GM19043 (cell line): Measurements from ENCODE around the gene GLIS1.

Experiments
- ATAC-seq: cut with Tn5 transposase; IDR thresholded peaks from one replicate; pipeline ENCODE4 v1.9.1; 2021; ENCODE audit warnings: low read depth; ENCODE audit not compliant: unreplicated experiment

The GLIS1 gene

DNA sequence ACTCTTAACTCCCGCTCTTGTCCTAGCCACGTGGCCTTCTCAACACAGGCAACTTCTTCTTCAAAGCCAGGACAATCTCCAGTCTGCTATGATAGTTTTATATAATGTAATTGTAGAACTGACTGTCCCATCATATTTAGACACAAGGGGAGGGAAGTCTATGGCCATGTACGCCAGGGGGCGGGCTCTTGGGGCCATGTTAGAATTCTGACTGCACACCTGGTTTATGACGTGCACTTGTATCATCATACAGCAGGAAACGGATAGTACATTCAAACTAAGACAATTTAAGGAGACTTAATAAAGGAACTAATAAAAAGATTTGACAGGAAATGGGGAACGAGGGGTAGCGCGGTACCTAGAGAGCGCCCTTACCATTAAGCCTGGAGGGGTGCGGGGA lies 258.3 kb downstream of the GLIS1 start:
- no peak for ATAC-seq

DNA sequence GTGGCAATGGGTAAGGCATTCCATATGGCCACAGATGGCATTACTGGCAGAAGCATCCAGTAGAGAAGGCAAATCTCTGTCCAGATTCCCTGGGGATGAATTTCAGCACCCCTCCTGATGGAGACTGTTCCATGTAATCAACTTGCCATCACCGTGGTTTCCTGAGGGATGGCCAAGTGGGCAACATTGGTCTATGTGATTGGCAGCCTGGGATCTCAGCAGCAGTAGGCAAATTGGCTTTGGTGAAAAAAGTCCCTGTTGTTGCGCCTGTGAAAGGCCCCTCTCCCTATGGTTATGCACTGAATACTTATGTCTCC lies 260.5 kb downstream of the GLIS1 start:
- ATAC-seq = no peak

DNA sequence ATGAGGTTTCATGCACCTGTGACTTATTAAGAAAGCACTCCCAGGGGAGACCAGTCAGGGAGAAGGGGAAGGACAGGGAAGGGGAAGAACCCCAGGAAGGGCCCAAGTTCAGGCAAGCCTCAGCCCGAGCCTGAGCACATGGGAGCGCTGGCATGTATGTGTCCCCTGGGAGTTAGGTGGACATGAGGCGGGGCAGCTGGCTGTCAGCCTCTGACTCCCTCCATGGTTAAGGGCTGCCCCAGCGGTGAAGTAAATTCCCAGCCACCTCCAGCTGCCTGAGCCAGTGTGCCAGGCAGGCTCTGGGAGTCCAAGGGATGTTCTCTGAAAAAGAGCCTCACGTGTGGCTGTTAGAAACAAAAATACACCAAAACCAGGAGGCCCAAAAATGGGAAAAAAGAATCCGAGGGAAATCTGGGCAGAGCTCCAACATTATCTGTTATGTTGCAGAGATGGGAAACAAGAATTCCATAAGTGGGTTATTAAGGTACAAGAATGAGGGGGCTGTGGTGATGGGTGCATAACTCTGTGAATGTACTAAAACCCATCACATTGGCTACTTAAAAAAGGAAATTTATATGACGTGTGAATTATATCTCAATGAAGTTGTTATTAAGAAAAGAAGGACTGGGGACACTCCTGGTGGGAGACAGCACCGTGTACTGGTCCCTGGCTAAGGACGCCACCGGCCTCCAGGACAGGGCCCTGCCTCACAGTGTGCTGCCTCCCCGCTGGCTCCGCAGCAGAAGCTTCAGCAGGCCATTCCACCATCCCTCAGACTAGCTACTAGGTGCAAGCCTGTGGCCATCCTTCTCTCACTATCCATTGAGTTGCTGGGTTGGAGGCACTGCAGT lies 261.1 kb downstream of the GLIS1 start:
- no peak for ATAC-seq

DNA sequence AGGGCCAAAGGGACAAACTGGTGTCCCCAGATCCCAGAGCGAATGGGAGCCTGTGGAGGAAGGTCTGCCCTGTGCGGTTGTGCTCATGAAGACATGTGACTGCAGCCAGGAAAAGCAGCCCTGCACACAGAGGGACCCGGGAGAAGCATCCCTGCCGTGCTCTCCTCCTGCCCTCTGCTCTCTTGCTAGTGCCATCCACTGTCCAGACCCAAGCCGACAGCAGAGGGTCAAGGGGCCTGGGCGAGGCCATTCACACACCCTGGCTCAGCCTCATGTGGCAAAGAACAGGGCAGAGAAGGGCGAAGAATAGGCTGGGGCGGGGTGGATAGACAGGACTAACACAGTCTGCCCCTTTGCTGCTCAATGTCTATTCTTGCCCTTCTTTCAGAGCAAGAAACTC lies 262.4 kb downstream of the GLIS1 start:
- ATAC-seq = no peak

DNA sequence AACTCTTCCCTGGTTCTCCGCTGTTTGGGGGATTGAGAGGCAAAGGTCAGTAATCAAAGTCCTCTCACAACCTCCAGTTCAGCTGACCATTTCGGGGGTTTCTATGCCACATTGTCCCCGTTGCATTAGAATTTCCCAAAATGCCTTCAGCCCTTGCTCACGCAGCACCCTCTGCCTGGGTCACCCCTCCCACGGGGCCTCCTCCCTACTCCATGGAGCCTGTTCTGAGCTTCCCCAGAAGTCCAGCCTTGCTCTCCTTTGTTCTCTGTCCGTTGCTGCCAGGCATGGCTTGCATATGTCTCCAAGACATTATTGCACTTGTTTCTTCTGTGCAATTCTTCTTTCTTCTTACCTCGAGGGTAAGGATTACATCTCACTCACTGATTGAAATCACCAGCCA lies 263.3 kb downstream of the GLIS1 start:
- ATAC-seq = no peak

DNA sequence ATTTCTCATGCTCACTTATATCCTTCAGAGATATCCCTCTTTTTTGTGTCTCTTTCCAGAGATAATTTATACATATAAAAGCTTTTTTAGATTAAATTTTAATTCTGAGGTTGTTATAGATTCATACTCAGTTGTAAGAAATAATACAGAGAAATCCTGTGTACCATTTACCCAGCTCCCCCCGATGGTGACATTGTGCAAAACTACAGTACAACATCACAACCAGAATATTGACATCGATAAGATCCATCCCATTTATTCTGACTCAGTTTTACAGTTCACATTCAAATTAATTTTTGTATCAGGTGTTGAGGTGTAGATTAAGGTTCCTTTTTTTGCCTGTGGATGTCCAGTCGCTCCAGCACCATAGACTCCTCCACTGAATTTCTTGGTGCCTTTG lies 265.5 kb downstream of the GLIS1 start:
- no peak for ATAC-seq

DNA sequence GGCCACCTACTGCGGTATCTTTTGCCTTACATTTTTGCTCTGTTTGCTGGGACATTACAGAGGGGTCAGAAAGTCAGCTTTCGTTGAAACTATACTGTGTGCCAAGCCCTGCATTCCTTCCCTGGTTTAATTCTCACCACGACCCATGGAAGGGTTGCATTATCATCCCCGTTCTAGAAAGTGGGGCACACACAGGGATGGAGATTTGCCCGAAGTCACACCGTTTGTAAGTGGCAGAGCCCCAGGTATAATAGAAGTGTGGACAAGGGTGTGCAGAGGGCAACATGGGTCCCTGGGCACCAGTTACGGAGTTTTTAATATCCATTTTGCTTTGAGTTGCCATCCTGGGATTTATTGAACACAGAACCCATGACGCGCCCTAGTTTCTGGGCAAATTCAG lies 268.0 kb downstream of the GLIS1 start:
- ATAC-seq = no peak

DNA sequence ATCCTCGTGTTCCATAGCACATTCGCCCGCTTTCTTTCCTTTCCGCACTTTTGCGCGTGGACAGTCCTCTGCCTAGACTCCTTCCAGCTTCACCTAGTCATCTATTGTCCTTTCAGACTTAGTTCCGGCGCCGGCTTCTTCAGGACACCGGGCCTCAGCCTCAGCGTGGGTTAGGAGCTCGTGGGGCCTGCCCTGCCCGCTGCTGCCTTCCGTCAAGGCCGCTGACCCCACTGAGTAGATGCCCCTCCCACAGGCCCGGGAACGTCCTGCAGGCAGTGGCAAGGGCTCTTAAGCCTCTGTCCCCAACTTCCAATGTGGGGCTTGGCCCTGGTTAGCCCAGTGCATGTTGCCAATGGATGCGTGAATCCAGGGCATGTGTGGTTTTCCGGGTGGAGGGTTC lies 268.4 kb downstream of the GLIS1 start:
- no peak for ATAC-seq

DNA sequence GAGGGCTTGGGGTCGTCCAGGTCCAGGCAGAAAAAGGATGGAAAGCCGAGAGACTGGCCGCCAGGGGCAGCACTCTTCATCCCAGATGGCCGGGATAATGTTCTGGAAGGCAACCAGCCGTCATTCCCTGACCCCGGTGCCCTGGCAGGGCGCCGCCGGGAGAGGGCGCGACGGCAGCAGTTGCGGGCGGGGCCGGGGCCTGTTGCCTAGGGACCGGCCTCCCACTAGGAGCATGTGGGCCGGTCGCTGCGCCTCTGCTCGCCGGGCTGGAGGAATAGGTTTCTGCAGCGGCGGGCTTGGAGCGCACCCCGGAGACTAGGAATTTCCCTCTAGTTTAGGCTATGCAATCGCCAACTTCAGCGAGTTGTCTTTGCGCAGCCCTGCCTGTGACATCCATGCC lies 268.8 kb downstream of the GLIS1 start:
- no peak for ATAC-seq

DNA sequence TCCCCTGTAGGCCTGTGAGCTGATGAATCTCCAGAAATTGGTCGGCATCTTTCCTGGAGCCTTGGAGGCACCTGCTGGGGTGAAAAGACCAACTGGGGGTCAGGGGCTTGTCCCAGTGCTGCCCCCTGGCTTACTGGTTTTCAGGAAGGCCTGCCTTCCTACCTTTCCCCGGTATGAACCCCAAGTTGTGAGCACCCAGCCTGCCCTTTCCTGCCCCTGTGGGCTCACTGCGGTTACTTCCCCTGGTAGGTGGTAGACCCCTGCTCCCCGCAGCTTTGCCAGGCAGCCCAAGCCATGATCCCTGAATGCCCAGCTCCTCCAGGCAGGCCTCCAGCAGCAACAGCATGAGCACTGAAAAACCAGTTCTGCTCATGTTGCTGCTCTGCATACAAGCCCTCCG lies 269.6 kb downstream of the GLIS1 start:
- no peak for ATAC-seq

DNA sequence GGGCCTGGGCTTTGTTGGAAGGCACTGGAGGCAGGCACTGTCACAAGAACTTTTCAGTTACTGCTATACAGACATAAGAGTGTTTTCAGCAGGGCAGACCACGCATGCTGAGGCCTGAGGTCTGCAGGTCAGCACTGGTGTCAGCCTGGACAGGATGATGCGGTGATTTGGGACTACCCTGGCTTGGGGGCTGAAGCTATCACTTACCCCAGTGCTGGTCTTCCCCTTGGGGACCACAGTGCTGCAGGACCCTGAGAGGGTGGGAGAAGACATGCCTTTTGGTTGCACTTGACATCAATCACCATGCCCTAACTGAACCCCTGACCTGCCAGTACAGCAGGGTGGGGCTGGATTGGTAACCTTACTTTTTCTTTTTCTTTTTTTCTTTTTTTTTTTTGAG lies 270.6 kb downstream of the GLIS1 start:
- ATAC-seq = no peak

DNA sequence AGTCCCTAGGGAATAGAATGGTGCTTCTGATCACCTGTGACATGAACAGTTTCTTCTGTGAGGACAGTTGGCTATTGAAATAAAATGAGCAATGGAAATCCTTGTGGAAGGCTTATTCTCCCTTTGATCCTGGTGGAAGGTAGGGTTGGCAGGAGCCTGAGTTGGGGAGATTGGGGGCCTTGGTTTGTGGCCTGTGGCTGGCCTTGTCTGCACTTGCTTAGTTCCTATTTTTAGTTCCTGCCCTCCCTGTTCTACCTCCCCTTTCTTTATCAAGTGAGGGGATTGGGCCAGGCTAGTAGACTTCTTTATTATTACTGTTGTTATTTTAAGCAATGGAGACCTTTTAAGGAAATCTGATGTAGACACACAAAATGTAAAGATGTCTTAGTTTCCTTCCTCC lies 271.6 kb downstream of the GLIS1 start:
- ATAC-seq = no peak

DNA sequence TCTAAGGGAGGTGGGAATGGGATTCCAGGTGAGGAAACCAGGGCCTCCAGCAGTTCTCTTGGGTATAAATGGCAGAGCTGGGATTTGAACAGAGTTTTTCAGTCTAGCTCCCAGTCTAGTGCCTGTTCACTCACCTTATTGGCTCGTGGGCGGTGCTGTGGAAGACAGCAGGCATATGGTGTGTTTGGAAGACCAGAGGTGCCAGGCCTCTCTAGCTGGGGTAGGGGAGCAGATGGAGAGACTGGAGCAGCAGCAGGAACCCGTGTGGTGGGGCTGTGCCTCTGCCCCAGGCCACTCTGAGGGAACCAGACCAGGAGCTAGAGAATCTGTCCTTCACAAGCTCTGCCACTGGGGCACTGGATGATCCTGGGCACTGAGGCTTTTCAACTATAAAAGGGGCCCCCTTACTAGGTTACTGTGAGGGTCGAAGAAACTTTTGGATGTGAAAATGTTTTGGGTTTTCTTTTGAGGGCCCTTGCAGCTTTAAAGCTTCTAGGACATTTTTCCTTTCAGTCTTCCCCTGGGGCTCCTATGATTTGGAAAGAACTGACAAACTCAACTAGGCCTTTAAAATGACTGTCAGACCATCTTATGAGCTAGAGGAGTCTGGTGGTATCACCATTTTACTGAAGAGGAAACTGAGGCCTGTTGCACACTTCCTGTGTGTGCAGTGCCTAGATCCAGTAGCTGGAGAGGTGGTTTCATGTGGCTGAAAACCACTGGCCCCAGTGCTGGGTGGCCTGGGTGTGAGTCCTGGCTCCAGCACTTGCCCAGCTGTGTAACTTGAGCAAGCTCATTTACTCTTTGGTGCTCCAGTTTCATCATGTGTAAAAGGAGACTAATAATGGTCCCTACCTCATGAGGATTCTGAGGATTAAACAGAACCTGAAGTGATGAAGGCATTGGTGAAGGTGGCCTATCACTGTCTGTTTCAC lies 273.7 kb downstream of the GLIS1 start:
- ATAC-seq = no peak

DNA sequence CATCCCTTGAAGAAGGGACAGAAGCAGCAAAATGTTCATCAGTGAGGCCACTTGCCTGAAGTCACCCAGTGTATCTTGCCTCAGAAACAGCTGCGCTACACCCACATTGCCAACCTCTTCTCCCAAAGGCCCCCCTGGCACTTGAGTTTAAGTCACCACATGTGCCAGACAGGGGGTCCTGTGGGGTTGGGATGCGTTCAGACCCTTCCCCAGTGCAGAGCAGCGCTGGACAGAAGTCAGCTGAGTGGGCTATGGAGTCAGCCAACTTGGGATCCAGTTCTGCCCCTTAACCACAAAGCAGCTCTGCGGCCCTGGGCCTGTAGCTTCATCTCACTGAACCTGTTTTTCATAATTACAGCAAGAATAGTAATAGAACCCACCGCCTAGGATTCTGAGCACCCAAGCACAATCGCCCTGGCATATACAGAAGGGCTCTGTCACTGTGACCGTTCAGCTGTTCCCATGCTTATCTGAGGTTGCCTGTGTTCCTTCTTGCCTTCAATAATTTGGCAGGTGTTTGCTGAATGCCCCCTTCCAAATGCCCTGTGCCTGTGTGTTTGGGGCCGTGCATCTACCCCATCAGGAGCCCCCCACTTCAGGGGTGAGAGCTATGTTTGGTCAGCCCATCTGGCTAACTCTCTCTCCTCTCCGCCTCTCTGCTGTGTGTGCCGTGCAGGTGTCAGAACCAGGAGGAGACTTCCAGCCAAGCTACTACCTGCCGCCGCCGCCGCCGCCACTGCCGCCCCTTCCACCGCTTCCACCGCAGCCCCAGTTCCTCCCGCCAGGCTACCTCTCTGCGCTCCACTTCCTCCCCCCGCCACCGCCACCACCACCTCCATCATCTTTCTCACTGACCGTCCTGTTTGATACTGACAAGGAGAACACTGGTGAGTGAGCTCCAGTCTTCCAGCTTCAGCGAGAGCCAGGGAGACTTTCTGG lies 274.7 kb downstream of the GLIS1 start:
- no peak for ATAC-seq

DNA sequence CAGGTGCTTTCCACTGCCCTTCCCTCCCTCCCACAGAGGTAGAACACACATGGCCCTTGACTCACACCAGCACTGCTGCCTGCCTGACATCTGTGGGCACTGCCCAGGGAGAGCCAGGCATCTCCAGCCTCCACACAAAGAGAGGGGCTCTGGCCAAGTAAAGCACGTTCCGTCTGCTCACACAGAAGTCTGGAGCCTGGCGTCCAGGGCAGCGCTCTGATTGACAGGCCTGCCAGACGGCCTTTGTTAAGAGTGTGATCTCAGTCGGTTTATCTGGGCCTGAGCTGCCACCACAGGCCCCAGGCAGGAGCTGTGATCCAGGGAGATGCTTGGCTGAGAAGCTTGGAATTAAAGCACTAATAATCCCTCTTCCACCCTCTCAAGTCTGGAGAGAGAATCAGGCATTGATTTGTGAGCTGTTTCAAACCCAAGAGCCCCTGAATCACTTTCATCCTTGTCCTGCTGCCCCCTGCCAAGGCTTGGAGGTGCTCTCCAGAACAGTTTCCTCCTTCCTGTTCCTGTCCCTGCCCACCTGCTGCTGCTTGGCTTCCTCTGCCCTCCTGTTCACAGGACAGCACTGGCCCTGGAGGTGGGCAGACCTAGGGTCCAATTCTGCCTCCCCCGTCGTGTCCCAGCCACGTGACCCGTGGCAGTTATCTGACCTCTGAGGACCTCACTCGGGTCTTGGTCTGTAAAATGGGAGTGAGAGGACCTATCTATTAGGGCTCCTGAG lies 276.0 kb downstream of the GLIS1 start:
- ATAC-seq = no peak

DNA sequence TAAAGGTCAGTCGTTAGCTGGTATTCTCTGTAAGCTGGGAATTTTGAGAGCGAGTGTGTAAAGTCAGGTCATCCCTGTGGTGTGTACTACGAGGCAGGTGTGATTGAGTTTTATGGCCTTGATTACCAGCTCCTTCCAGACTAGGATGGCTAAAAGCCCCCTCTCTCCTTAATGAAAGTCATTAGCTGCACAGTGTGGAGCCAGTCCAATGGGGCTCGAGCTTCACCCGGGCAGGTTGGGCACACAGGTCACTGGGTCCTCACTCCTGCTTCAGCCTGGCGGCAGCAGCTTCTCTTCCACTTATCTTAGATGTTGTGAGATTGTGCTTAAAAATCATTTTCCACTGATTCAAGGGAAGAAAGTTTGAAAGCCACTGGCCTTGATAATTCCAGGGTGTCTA lies 276.8 kb downstream of the GLIS1 start:
- no peak for ATAC-seq

DNA sequence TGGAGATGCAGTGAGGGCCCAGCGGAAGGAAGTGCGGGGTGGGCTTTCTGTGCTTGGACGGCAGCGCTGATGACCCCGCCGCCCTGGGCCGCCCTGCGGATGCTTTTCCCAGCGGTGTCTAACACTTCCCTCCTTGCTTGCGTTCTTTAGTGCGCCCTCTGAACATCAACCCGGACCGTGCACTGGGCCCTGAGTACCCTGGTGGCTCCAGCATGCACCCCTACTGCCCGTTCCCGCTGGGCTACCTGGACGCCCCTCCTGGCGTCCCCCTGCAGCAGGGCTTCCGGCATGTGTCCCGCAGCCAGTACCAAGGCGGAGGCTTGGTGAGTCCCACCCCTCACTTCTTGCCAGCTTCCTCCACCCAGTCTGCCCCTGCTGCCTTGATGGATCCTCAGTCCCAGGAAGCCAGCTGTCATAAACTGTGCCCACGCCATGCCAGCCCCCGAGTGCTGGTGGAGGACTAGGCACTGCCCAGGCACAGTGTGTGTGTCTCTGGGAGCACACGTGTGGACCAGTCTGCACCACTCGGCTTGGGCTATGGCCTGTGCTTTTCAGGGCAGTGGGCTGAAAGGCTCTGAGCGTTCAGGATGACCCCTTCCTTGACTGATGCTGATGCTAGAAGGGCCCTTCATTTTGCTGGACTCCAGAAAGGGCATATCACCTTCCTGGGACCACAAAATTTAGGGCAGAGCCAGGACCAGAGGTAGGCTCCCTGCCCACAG lies 277.5 kb downstream of the GLIS1 start:
- no peak for ATAC-seq

DNA sequence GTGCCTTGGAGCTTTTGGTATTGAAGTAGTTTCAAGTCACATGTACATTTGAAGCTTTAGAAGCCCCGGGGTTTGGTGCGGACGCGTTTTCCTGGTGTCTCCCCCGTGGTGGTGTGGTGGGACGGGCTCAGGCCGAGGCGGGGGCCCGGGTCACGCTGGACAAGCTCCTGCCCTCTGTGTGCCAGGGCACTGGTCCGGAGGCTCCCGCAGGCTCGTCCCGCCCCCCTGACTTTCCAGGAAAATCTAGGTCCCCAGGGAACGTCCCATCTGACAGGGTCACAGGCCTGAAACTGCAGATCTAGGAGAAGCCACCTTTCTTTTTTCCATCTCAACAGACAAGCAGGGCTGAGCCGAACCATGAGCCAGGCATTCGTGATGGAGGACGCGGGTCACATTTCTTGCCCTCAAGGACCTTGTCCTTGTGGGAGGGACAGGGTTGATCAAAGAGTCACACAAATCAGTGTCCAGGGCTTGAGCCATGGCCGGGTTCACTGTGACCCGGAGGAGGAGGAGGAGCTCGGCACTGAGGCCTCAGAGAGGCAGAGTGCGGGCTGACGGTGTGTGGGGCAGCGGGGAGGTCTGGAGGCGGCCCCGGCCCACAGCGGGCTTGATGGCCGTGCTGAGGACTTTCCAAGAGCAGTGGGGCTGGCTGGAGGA lies 278.2 kb downstream of the GLIS1 start:
- no peak for ATAC-seq

DNA sequence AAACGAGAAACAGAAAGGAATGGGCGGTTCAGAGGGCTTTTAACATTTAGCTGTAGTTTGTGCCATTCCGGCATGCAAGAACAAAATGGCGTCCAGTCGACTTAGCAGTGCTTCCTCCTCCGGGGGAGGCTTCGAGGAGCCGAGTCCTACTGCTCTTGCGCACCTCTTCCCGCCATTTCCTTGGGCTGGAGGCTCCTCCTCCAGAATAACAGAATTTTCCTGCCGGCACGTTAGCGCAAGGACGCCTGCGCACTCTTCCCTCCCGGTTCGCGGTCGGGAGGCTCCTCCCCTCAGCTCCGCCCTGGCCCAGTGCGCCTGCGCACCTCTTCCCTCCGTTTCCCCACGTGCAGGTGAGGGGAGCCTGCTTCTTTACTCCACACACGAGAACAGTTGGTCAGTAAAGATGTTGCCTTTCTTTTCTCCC lies 278.7 kb downstream of the GLIS1 start:
- no peak for ATAC-seq
